ENCODE results near the gene STAT6.

STAT6 gene

GRCh38 chr12:57129889-57130288 is 18.7 kb upstream of the STAT6 start:
- TF ChIP-seq CTCF (IDR thresholded peaks at IDR 0.05; ENCODE audit: low read depth, low read length, missing control alignments): no peak
- H3K4me3 ChIP-seq (ENCODE audit: low read depth, low read length): no peak overlapping the region
- DNase-seq (ENCODE audit: low read depth): no peak

- DNase-seq (ENCODE audit: low read depth): no peak
- TF ChIP-seq CTCF (IDR thresholded peaks at IDR 0.05; ENCODE audit: low read depth, low read length, missing control alignments): no peak
- H3K4me3 ChIP-seq (ENCODE audit: low read depth, low read length): no peak overlapping the region
These were observed 18.2 kb upstream of the STAT6 start for GRCh38 chr12:57129321-57129842.

DNA sequence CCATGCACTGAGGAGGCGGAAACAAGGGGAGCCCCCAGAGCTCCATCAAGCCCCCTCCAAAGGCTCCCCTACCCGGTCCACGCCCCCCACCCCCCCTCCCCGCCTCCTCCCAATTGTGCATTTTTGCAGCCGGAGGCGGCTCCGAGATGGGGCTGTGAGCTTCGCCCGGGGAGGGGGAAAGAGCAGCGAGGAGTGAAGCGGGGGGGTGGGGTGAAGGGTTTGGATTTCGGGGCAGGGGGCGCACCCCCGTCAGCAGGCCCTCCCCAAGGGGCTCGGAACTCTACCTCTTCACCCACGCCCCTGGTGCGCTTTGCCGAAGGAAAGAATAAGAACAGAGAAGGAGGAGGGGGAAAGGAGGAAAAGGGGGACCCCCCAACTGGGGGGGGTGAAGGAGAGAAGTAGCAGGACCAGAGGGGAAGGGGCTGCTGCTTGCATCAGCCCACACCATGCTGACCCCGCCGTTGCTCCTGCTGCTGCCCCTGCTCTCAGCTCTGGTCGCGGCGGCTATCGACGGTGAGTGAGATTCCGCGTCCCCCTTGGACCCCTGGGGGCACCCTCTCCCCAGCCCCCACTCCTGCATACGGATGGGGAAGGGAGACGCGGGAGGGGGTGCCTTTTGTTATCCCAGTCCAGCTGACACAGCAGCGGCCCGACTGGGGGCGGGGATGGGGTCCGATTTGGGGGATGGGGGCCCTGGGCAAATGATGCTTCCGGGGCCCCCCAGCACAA is 17.5 kb upstream of the STAT6 start:
- no peak for TF ChIP-seq CTCF (IDR thresholded peaks at IDR 0.05; ENCODE audit: low read depth, low read length, missing control alignments)
- DNase-seq (ENCODE audit: low read depth): no peak
- no peak overlapping the region for H3K4me3 ChIP-seq (ENCODE audit: low read depth, low read length)

DNA sequence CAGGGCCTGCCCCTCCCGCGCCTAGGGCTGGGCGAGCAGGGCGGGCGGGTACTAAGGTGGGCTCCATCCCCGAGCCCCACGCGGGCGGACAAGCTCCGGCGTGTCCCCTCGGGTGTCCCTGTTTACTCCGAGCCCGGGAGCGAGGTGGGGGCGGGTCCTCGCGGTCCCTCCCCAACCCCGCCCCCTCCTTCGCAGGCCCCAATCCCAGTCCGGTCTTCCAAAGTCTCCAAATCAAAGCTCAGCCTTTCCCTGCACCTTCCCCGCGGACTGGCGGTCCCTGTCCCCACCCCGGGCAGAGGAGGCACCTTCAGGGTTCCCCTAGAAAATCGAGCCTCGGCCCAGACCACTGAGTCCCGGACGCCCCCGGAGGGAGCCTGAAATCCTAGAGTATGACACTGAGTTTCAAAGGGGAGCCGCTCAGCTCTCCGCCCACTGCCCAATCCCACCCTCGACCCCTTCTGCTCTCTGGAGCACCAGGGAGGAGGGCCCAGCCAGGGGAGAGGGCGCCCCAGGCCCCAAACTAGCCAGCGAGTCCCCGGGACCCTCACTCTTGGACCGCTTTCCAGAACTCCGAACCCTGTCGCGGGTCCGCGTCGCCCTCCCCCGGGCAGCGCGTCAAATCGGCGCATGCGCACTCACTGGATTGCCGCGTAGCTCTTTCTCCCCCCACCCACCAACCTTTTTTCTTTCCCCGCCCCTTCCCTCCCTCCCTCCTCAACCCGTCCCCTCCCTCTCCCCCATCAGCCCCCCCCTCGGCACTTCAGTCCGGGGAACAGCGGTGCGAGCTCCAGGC is 16.8 kb upstream of the STAT6 start, which contains the start of gene LRP1:
TSS of gene LRP1 (plus strand) at position 758 of the 793 bp plus-strand sequence. CDS start 482 bp downstream, outside the sequence.
- peak within 1 kb of the TSS; percentile 56 for H3K4me3 ChIP-seq (ENCODE audit: low read depth, low read length)
- DNase-seq (ENCODE audit: low read depth): no peak
- no peak for TF ChIP-seq CTCF (IDR thresholded peaks at IDR 0.05; ENCODE audit: low read depth, low read length, missing control alignments)

- no peak for DNase-seq (ENCODE audit: low read depth)
- H3K4me3 ChIP-seq (ENCODE audit: low read depth, low read length): peak overlapping the region; percentile 56; the same call in 1 of the 2 replicates
- peak; percentile 25 for TF ChIP-seq CTCF (IDR thresholded peaks at IDR 0.05; ENCODE audit: low read depth, low read length, missing control alignments)
These were observed 16.1 kb upstream of the STAT6 start for GRCh38 chr12:57127101-57127725.

- DNase-seq (ENCODE audit: low read depth): no peak
- no peak overlapping the region for H3K4me3 ChIP-seq (ENCODE audit: low read depth, low read length)
- no peak for TF ChIP-seq CTCF (IDR thresholded peaks at IDR 0.05; ENCODE audit: low read depth, low read length, missing control alignments)
These were observed 15.4 kb upstream of the STAT6 start for GRCh38 chr12:57126561-57126960.
